Upper lobe of left lung (tissue), 6 donors: ENCODE data around the gene CDK8. TPM values are rescaled to one million over a fixed set of nuclear protein-coding genes. Genes with fewer than 3 reads are reported as not detected.

Source experiments
- ATAC-seq, 2 donors: fragments of 200-7000 bp; cut with Tn5 transposase; one replicate each; pipeline ENCODE4 v1.9.1; 2022; ENCODE audit warnings: mild to moderate bottlenecking in 2 of 2, moderate library complexity in 2 of 2; ENCODE audit not compliant: low FRiP score in 2 of 2
- DNase-seq, 2 donors: peaks; one replicate each; pipeline ENCODE4 v3.0.0-alpha.2; 2019 to 2020
- H3K27ac ChIP-seq, 4 donors: fragments of 200-600 bp; sonication (generic); one replicate each; pipeline ENCODE4 v1.5.1; 2016 to 2019
- H3K27me3 ChIP-seq, 4 donors: fragments of 200-600 bp; sonication (generic); one replicate each; pipeline ENCODE4 v1.5.1; 2017 to 2019
- H3K36me3 ChIP-seq, 4 donors: fragments of 200-600 bp; sonication (generic); one replicate each; pipeline ENCODE4 v1.5.1; 2016 to 2019
- H3K4me1 ChIP-seq, 4 donors: fragments of 200-600 bp; sonication (generic); one replicate each; pipeline ENCODE4 v1.5.1; 2018 to 2019
- H3K4me3 ChIP-seq, 4 donors: fragments of 200-600 bp; sonication (generic); one replicate each; pipeline ENCODE4 v1.5.1; 2017 to 2019; ENCODE audit warnings: mild to moderate bottlenecking in 2 of 4, moderate library complexity in 1 of 4
- H3K9me3 ChIP-seq, 4 donors: fragments of 200-600 bp; sonication (generic); one replicate each; pipeline ENCODE4 v1.5.1; 2018 to 2019
- EP300 ChIP-seq, 4 donors: sonication (generic); formaldehyde crosslinking; IDR thresholded peaks; one replicate each; pipeline ENCODE4 v1.5.1; 2017; ENCODE audit warnings: antibody characterized with exemption in 4 of 4, control low read depth in 2 of 4
- POLR2A ChIP-seq, 4 donors: fragments of 450-650 bp; IDR thresholded peaks; one replicate each; pipeline ENCODE4 v1.5.1; 2016 to 2017; ENCODE audit warnings: antibody characterized with exemption in 4 of 4, mild to moderate bottlenecking in 2 of 4
- POLR2AphosphoS5 ChIP-seq, 2 donors: sonication (generic); formaldehyde crosslinking; IDR thresholded peaks; one replicate each; pipeline ENCODE4 v1.5.1; 2017; ENCODE audit warnings: antibody characterized with exemption in 2 of 2
- WGBS, 2 donors: methylation state at CpG; one replicate each; pipeline ENCODE4 v1.1.5; 2017 to 2018; 5-methylcytosine and 5-hydroxymethylcytosine counted together
- total RNA-seq, 6 donors: library from RNA; depleted of rRNA in 4 of 6; stranded (reverse); fragments of >200 nt in 4 of 6; gene quantifications; one replicate each; pipeline versions ENCODE4 v1.1.0 to v1.2.1, GENCODE V29; 2016 to 2021
- TF ChIP-seq, protein P1 (sequence below), 6 experiments: fragments of 450-650 bp in 4 of 6; fragments of 200-600 bp in 2 of 6; sonication (generic) in 2 of 6; IDR thresholded peaks; one replicate each; pipeline ENCODE4 v1.5.1; 2016 to 2019; ENCODE audit warnings: antibody characterized with exemption in 6 of 6
- donor health status: DM: no; HTN: no; CAD: no; lungs with moderate emphysema.
- donor health status: DM: no; HTN: yes; CAD: no; lungs with severe emphysema.

Gene CDK8
- total RNA-seq, 6 donors from 2014 or later: 9.4 to 15.6 (median 10.8) TPM

DNA sequence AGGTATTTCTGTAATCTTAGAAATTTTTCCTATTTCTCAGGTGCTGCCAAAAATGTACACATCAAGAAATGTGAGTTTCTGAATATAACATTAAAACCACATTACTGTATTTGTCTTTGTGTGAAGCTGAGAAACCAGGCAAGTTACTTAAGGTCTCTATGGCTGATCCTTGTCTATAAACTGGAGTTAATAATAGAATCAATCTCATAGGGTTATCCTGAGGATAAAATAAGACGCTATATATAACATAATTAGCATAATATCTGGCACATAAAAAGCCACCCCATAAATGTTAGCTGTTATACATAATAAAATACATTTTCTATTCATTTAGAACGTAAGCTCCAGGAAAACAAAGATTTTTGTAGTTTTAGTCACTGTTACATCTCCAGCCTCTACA is 37.9 kb upstream of the CDK8 start:
- Histone ChIP-seq H3K36me3 (peaks cover 57 to 91% (median 67%) of the 10 kb centered on the region in 4 donors), H3K27ac (no peak overlapping the region), H3K4me3 (no peak overlapping the region), H3K9me3 (no peaks in the 10 kb centered on the region), H3K27me3 (no peaks in the 10 kb centered on the region), H3K4me1 (peaks cover 14 to 17% (median 16%) of the 10 kb centered on the region in 4 donors)
- TF ChIP-seq, protein P1, sequence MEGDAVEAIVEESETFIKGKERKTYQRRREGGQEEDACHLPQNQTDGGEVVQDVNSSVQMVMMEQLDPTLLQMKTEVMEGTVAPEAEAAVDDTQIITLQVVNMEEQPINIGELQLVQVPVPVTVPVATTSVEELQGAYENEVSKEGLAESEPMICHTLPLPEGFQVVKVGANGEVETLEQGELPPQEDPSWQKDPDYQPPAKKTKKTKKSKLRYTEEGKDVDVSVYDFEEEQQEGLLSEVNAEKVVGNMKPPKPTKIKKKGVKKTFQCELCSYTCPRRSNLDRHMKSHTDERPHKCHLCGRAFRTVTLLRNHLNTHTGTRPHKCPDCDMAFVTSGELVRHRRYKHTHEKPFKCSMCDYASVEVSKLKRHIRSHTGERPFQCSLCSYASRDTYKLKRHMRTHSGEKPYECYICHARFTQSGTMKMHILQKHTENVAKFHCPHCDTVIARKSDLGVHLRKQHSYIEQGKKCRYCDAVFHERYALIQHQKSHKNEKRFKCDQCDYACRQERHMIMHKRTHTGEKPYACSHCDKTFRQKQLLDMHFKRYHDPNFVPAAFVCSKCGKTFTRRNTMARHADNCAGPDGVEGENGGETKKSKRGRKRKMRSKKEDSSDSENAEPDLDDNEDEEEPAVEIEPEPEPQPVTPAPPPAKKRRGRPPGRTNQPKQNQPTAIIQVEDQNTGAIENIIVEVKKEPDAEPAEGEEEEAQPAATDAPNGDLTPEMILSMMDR (IDR thresholded peaks at IDR 0.05): no peak
- TF ChIP-seq POLR2A (IDR thresholded peaks at IDR 0.05) (no peak), POLR2AphosphoS5 (IDR thresholded peaks at IDR 0.05) (no peak), EP300 (IDR thresholded peaks at IDR 0.05) (no peak)
- ATAC-seq (no peak), DNase-seq (no peak)
- 95 to 97% methylated on average over 2 of the region's 2 CpGs for WGBS, 2 donors

DNA sequence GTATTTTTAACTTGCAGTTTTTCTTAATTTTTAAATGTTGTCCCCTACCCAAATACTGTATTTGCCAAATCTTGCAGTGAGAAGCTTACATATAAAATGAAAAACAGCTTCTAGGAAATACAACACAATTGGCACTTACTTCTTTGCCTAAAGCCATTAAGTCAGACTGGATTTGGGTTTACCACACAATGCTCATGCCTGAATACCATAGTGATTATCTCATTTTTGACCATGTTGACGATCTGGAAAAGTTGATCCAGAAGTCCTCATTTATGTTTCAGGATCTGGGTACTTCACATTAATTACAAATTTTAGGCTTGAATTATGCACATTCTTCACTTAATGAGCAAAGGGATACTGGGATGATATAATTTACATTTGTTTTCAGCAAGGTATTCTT is 34.2 kb upstream of the CDK8 start:
- Histone ChIP-seq H3K27ac (no peak overlapping the region), H3K9me3 (no peaks in the 10 kb centered on the region), H3K4me1 (peaks cover 14 to 25% (median 23%) of the 10 kb centered on the region in 4 donors), H3K4me3 (no peak overlapping the region), H3K27me3 (no peaks in the 10 kb centered on the region), H3K36me3 (peaks cover 33 to 56% (median 41%) of the 10 kb centered on the region in 4 donors)
- WGBS, 2 donors: 80 to 81% methylated on average over 1 of the region's 1 CpG
- no peak for DNase-seq
- ATAC-seq: no peak
- TF ChIP-seq POLR2AphosphoS5 (IDR thresholded peaks at IDR 0.05) (no peak), EP300 (IDR thresholded peaks at IDR 0.05) (no peak), POLR2A (IDR thresholded peaks at IDR 0.05) (no peak)
- TF ChIP-seq, protein P1 (IDR thresholded peaks at IDR 0.05): no peak

DNA sequence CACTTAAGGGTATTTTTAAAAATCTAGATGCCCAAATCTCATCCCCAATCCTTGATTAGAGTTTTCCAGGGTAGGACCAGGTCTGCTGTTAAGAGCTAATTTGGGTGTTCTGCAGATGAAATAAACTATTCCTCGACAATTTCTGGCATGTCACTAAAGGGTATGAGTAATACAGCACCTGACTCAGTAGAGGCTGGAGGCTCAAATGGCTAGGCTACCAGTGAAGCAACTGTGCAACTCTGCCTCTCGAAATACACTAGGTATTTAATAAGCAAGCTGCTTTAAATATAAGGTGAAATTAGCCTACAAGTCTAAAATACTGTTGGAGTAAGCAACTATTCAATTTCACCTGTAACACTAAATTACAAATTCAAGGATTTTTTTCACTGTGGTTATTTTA is 33.4 kb upstream of the CDK8 start:
- DNase-seq (no peak), ATAC-seq (no peak)
- Histone ChIP-seq H3K36me3 (peaks cover 26 to 47% (median 33%) of the 10 kb centered on the region in 4 donors), H3K4me1 (peaks cover 14 to 25% (median 23%) of the 10 kb centered on the region in 4 donors), H3K27ac (peak overlapping the region in 1 of 4 donors; percentile 96), H3K9me3 (no peaks in the 10 kb centered on the region), H3K4me3 (peak overlapping the region in 2 of 4 donors; percentile 87 to 98), H3K27me3 (no peaks in the 10 kb centered on the region)
- TF ChIP-seq POLR2A (IDR thresholded peaks at IDR 0.05) (no peak), POLR2AphosphoS5 (IDR thresholded peaks at IDR 0.05) (no peak), EP300 (IDR thresholded peaks at IDR 0.05) (no peak)
- TF ChIP-seq, protein P1 (IDR thresholded peaks at IDR 0.05): no peak
- WGBS, 2 donors: 81 to 86% methylated on average over 2 of the region's 2 CpGs

DNA sequence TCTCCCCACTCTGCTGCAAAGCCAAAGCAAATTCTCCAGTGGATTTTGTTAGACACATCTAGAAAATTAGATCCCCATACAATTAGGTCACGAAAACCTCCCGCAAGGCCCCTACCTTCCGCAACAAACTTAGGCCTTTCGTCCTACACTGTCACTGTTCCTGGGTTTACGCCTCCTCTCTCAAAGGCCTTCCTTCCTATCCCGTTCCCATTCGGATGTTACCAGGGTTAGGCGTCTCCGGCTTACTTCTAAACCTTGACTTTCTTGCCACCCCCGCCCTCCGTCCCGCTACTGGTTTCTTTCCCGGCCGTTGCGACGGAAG is 32.6 kb upstream of the CDK8 start:
- no peaks in the 10 kb centered on the region for H3K27me3 ChIP-seq
- H3K36me3 ChIP-seq: peaks cover 24 to 39% (median 28%) of the 10 kb centered on the region in 4 donors
- peaks cover 14 to 25% (median 23%) of the 10 kb centered on the region in 4 donors for H3K4me1 ChIP-seq
- 0 to 1% methylated on average over 16 of the region's 16 CpGs for WGBS, 2 donors
- H3K9me3 ChIP-seq: no peaks in the 10 kb centered on the region
- TF ChIP-seq POLR2A (IDR thresholded peaks at IDR 0.05): no peak
- TF ChIP-seq, protein P1 (IDR thresholded peaks at IDR 0.05): no peak
- no peak for TF ChIP-seq POLR2AphosphoS5 (IDR thresholded peaks at IDR 0.05)
- no peak for TF ChIP-seq EP300 (IDR thresholded peaks at IDR 0.05)
- ATAC-seq (peak; percentile 68 to 78), DNase-seq (peak in 1 of 2 donors; percentile 85)
- peak overlapping the region; percentile 96 to 99 (median 98) for H3K27ac ChIP-seq
- peak overlapping the region; percentile 69 to 98 (median 80) for H3K4me3 ChIP-seq
